ENCODE results near the gene APPL2.

Gene APPL2

GRCh38 chr12:105223352-105223845 lies 12.6 kb downstream of the APPL2 start:
- no peak for TF ChIP-seq CTCF (IDR thresholded peaks at IDR 0.05; ENCODE audit: low read length, missing control alignments)
- no peak overlapping the region for H3K4me3 ChIP-seq (replicated peaks; ENCODE audit: low read depth, low read length)
- no peak for DNase-seq (ENCODE audit: low read depth)

GRCh38 chr12:105222726-105223351 lies 13.1 kb downstream of the APPL2 start:
- H3K4me3 ChIP-seq (replicated peaks; ENCODE audit: low read depth, low read length), result no peak overlapping the region
- TF ChIP-seq CTCF (IDR thresholded peaks at IDR 0.05; ENCODE audit: low read length, missing control alignments), result no peak
- no peak for DNase-seq (ENCODE audit: low read depth)

- no peak for TF ChIP-seq CTCF (IDR thresholded peaks at IDR 0.05; ENCODE audit: low read length, missing control alignments)
- no peak overlapping the region for H3K4me3 ChIP-seq (replicated peaks; ENCODE audit: low read depth, low read length)
- DNase-seq (ENCODE audit: low read depth), result no peak
Observed at GRCh38 chr12:105222284-105222655, 13.7 kb downstream of the APPL2 start.

- no peak for TF ChIP-seq CTCF (IDR thresholded peaks at IDR 0.05; ENCODE audit: low read length, missing control alignments)
Observed at GRCh38 chr12:105221583-105222283, 14.2 kb downstream of the APPL2 start.

GRCh38 chr12:105220929-105221290 lies 15.1 kb downstream of the APPL2 start:
- H3K4me3 ChIP-seq (replicated peaks; ENCODE audit: low read depth, low read length), result no peak overlapping the region
- TF ChIP-seq CTCF (IDR thresholded peaks at IDR 0.05; ENCODE audit: low read length, missing control alignments), result no peak
- DNase-seq (ENCODE audit: low read depth), result no peak

More at GRCh38 chr12:105221583-105222283, 14.2 kb downstream of the APPL2 start:
- DNase-seq (ENCODE audit: low read depth), result no peak
- H3K4me3 ChIP-seq (replicated peaks; ENCODE audit: low read depth, low read length), result no peak overlapping the region

GRCh38 chr12:105220150-105220928 lies 15.6 kb downstream of the APPL2 start:
- no peak for TF ChIP-seq CTCF (IDR thresholded peaks at IDR 0.05; ENCODE audit: low read length, missing control alignments)
- H3K4me3 ChIP-seq (replicated peaks; ENCODE audit: low read depth, low read length), result no peak overlapping the region

More at GRCh38 chr12:105220150-105220928, 15.6 kb downstream of the APPL2 start:
- DNase-seq (ENCODE audit: low read depth), result no peak

All from fibroblast of pulmonary artery (primary cell).